ENCODE results near the gene POTEH.
"Not testable (repeated sequence)": the region's sequence is repeated elsewhere in the genome, so short reads cannot be mapped to it uniquely, and the experiment has no call there.

Gene POTEH

GRCh38 chr22:15689012-15689748, 646 bp upstream of the POTEH start:
- H3K79me2 ChIP-seq (ENCODE audit: control insufficient read depth, low read length); H3K27me3 ChIP-seq (ENCODE audit: control insufficient read depth, low read length); H3F3A ChIP-seq (ENCODE audit: control insufficient read depth, insufficient read depth); H3K4me3 ChIP-seq (ENCODE audit: low read length); H3K36me3 ChIP-seq (ENCODE audit: control insufficient read depth, low read length); H3K27ac ChIP-seq (ENCODE audit: low read depth, low read length); H4K20me1 ChIP-seq (ENCODE audit: control insufficient read depth, insufficient read depth, low read depth, low read length); H3K4me2 ChIP-seq (ENCODE audit: low read length); H3K9me3 ChIP-seq (ENCODE audit: control insufficient read depth, insufficient read depth, low read length); H3K4me1 ChIP-seq (ENCODE audit: control insufficient read depth, low read length); H3K9me2 ChIP-seq (replicated peaks; ENCODE audit: control insufficient read depth, low read length): not testable (repeated sequence)

GRCh38 chr22:15713600-15713999, 23.8 kb downstream of the POTEH start:
- not testable (repeated sequence) for H4K20me1 ChIP-seq (ENCODE audit: control insufficient read depth, insufficient read depth, low read depth, low read length); H3K79me2 ChIP-seq (ENCODE audit: control insufficient read depth, low read length); H3K4me1 ChIP-seq (ENCODE audit: control insufficient read depth, low read length); H3F3A ChIP-seq (ENCODE audit: control insufficient read depth, insufficient read depth); H3K27me3 ChIP-seq (ENCODE audit: control insufficient read depth, low read length); H3K9me2 ChIP-seq (replicated peaks; ENCODE audit: control insufficient read depth, low read length); H3K27ac ChIP-seq (ENCODE audit: low read depth, low read length); H3K4me3 ChIP-seq (ENCODE audit: low read length); H3K9me3 ChIP-seq (ENCODE audit: control insufficient read depth, insufficient read depth, low read length); H3K4me2 ChIP-seq (ENCODE audit: low read length); H3K36me3 ChIP-seq (ENCODE audit: control insufficient read depth, low read length)

GRCh38 chr22:15714125-15714524, 24.3 kb downstream of the POTEH start:
- not testable (repeated sequence) for H3K36me3 ChIP-seq (ENCODE audit: control insufficient read depth, low read length); H3K79me2 ChIP-seq (ENCODE audit: control insufficient read depth, low read length); H3K9me2 ChIP-seq (replicated peaks; ENCODE audit: control insufficient read depth, low read length); H4K20me1 ChIP-seq (ENCODE audit: control insufficient read depth, insufficient read depth, low read depth, low read length); H3K27ac ChIP-seq (ENCODE audit: low read depth, low read length); H3K9me3 ChIP-seq (ENCODE audit: control insufficient read depth, insufficient read depth, low read length); H3K4me2 ChIP-seq (ENCODE audit: low read length); H3F3A ChIP-seq (ENCODE audit: control insufficient read depth, insufficient read depth); H3K4me3 ChIP-seq (ENCODE audit: low read length); H3K27me3 ChIP-seq (ENCODE audit: control insufficient read depth, low read length); H3K4me1 ChIP-seq (ENCODE audit: control insufficient read depth, low read length)

GRCh38 chr22:15721884-15722283, 32.1 kb downstream of the POTEH start:
- H4K20me1 ChIP-seq (ENCODE audit: control insufficient read depth, insufficient read depth, low read depth, low read length); H3F3A ChIP-seq (ENCODE audit: control insufficient read depth, insufficient read depth); H3K27ac ChIP-seq (ENCODE audit: low read depth, low read length); H3K4me2 ChIP-seq (ENCODE audit: low read length); H3K79me2 ChIP-seq (ENCODE audit: control insufficient read depth, low read length); H3K36me3 ChIP-seq (ENCODE audit: control insufficient read depth, low read length); H3K27me3 ChIP-seq (ENCODE audit: control insufficient read depth, low read length); H3K4me1 ChIP-seq (ENCODE audit: control insufficient read depth, low read length); H3K9me3 ChIP-seq (ENCODE audit: control insufficient read depth, insufficient read depth, low read length); H3K4me3 ChIP-seq (ENCODE audit: low read length); H3K9me2 ChIP-seq (replicated peaks; ENCODE audit: control insufficient read depth, low read length): not testable (repeated sequence)

- H3F3A ChIP-seq (ENCODE audit: control insufficient read depth, insufficient read depth); H3K27ac ChIP-seq (ENCODE audit: low read depth, low read length); H3K79me2 ChIP-seq (ENCODE audit: control insufficient read depth, low read length); H3K4me3 ChIP-seq (ENCODE audit: low read length); H3K4me2 ChIP-seq (ENCODE audit: low read length); H3K4me1 ChIP-seq (ENCODE audit: control insufficient read depth, low read length); H3K9me2 ChIP-seq (replicated peaks; ENCODE audit: control insufficient read depth, low read length); H3K27me3 ChIP-seq (ENCODE audit: control insufficient read depth, low read length); H4K20me1 ChIP-seq (ENCODE audit: control insufficient read depth, insufficient read depth, low read depth, low read length); H3K36me3 ChIP-seq (ENCODE audit: control insufficient read depth, low read length); H3K9me3 ChIP-seq (ENCODE audit: control insufficient read depth, insufficient read depth, low read length): not testable (repeated sequence)
These were observed 39.5 kb downstream of the POTEH start for GRCh38 chr22:15729209-15729917.

- H3K9me2 ChIP-seq (replicated peaks; ENCODE audit: control insufficient read depth, low read length); H3K27ac ChIP-seq (ENCODE audit: low read depth, low read length); H3K27me3 ChIP-seq (ENCODE audit: control insufficient read depth, low read length); H3K4me1 ChIP-seq (ENCODE audit: control insufficient read depth, low read length); H3K9me3 ChIP-seq (ENCODE audit: control insufficient read depth, insufficient read depth, low read length); H3K79me2 ChIP-seq (ENCODE audit: control insufficient read depth, low read length); H3K4me2 ChIP-seq (ENCODE audit: low read length); H3F3A ChIP-seq (ENCODE audit: control insufficient read depth, insufficient read depth); H4K20me1 ChIP-seq (ENCODE audit: control insufficient read depth, insufficient read depth, low read depth, low read length); H3K36me3 ChIP-seq (ENCODE audit: control insufficient read depth, low read length); H3K4me3 ChIP-seq (ENCODE audit: low read length): not testable (repeated sequence)
These were observed 41.2 kb downstream of the POTEH start for GRCh38 chr22:15731023-15731422.

- H4K20me1 ChIP-seq (ENCODE audit: control insufficient read depth, insufficient read depth, low read depth, low read length); H3K79me2 ChIP-seq (ENCODE audit: control insufficient read depth, low read length); H3K27ac ChIP-seq (ENCODE audit: low read depth, low read length): not testable (repeated sequence)
These were observed 44.6 kb downstream of the POTEH start for GRCh38 chr22:15734411-15734810.

GRCh38 chr22:15738157-15738908, 48.5 kb downstream of the POTEH start:
- not testable (repeated sequence) for H3K4me3 ChIP-seq (ENCODE audit: low read length); H4K20me1 ChIP-seq (ENCODE audit: control insufficient read depth, insufficient read depth, low read depth, low read length); H3K4me2 ChIP-seq (ENCODE audit: low read length); H3K79me2 ChIP-seq (ENCODE audit: control insufficient read depth, low read length); H3F3A ChIP-seq (ENCODE audit: control insufficient read depth, insufficient read depth); H3K9me2 ChIP-seq (replicated peaks; ENCODE audit: control insufficient read depth, low read length); H3K27me3 ChIP-seq (ENCODE audit: control insufficient read depth, low read length); H3K4me1 ChIP-seq (ENCODE audit: control insufficient read depth, low read length); H3K36me3 ChIP-seq (ENCODE audit: control insufficient read depth, low read length); H3K9me3 ChIP-seq (ENCODE audit: control insufficient read depth, insufficient read depth, low read length); H3K27ac ChIP-seq (ENCODE audit: low read depth, low read length)

More at GRCh38 chr22:15734411-15734810, 44.6 kb downstream of the POTEH start:
- not testable (repeated sequence) for H3K9me3 ChIP-seq (ENCODE audit: control insufficient read depth, insufficient read depth, low read length); H3K4me3 ChIP-seq (ENCODE audit: low read length); H3F3A ChIP-seq (ENCODE audit: control insufficient read depth, insufficient read depth); H3K4me1 ChIP-seq (ENCODE audit: control insufficient read depth, low read length); H3K36me3 ChIP-seq (ENCODE audit: control insufficient read depth, low read length); H3K27me3 ChIP-seq (ENCODE audit: control insufficient read depth, low read length); H3K9me2 ChIP-seq (replicated peaks; ENCODE audit: control insufficient read depth, low read length); H3K4me2 ChIP-seq (ENCODE audit: low read length)

Data from DOHH2 (cell line).